Measurements from ENCODE around the gene HEATR5A. TPM values are rescaled to one million over a fixed set of nuclear protein-coding genes. Genes with fewer than 3 reads are reported as not detected.

Gene HEATR5A
- total and polyA plus RNA-seq, 2 of the 13 experiments (the other 11 are each of a cell fraction or from before 2014, with no cell fraction given) = 36.4 to 105 TPM

DNA sequence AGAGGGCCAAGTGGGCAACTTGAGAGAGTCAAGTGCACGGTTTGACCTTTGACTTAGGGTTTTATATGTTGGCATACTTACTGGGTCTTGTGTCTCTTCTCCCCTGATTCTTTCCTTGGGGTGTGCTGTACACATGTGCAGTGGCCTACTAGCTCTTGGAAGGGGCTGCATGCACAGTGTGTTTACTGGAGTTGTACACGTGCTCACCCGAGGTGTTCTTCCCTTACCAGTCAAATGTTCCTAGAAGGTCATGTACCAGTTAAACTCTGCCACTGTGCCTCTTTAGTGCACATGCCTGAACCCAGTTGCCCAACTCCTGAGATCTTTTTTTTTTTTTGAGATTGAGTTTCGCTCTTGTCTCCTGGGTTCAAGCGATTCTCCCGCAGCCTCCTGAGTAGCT is 46.2 kb upstream of the HEATR5A start:
- WGBS (ENCODE audit: low lambda C conversion rate) = 48% methylated on average over 6 of the region's 6 CpGs
- ATAC-seq = no peak; the same call in 1 of the 3 replicates
- ChIA-PET CTCF (ENCODE audit: low intra/inter-chr PET ratio, low total read pairs) (no interaction called here), POLR2A (interaction anchor here (1.8 kb wide), 1 partner anchor 9 kb away, joined by 6 read pairs; the partner anchor contains the start of gene DTD2)
- H3K27ac ChIP-seq (ENCODE audit: extremely low read length, insufficient read depth, low read length) = no peak overlapping the region
- H3K36me3 ChIP-seq (replicated peaks in 1 of 2; ENCODE audit: control insufficient read depth in 1 of 2, insufficient read depth in 2 of 2, low read length in 2 of 2) = no peaks in the 10 kb centered on the region
- H3K4me2 ChIP-seq (ENCODE audit: low read depth, low read length) = 0 out of 2 replicates have a peak overlapping the region, but pooled peaks have one; percentile 7
- intact Hi-C loops (cut with micrococcal nuclease; ENCODE audit: unreplicated experiment) = no loop called here
- in situ Hi-C loops (cut with HindIII; ENCODE audit: extremely low pct_ligation_motif_present, low pct_unique_long_range_greater_than_20kb) = no loop called here
- BruUV-seq (replicated peaks) = no TSS peak
- FAIRE-seq = no peak
- DNase-seq (ENCODE audit: low spot score) = no peak
- H3K9me3 ChIP-seq (ENCODE audit: low read length) = no peaks in the 10 kb centered on the region
- H3K79me2 ChIP-seq (ENCODE audit: insufficient read depth, low read length) = no peaks in the 10 kb centered on the region
- H3K4me3 ChIP-seq (replicated peaks in 1 of 3; ENCODE audit: insufficient read depth in 1 of 3, low read depth in 2 of 3, low read length in 3 of 3) = no peak overlapping the region
- no peaks in the 10 kb centered on the region for H4K20me1 ChIP-seq (ENCODE audit: insufficient read depth, low read length)
- 0 out of 5 replicates have a peak, but pooled peaks cover 0 to 2% of the 10 kb centered on the region in 2 experiments for H3K27me3 ChIP-seq (ENCODE audit: control insufficient read depth in 1 of 2, insufficient read depth in 2 of 2, low read length in 2 of 2)
- no peak overlapping the region for H3K9ac ChIP-seq (ENCODE audit: insufficient read depth, low read depth, low read length)
- no peak overlapping the region for H2AFZ ChIP-seq (ENCODE audit: low read length)
- H3K4me1 ChIP-seq (ENCODE audit: insufficient read depth, low read length) = peaks cover 9% of the 10 kb centered on the region
- TF ChIP-seq FOXK2 (IDR thresholded peaks at IDR 0.05) (no peak), BCL6 (CRISPR knock-in tag; IDR thresholded peaks at IDR 0.05) (peak; percentile 63; the same call in 1 of the 2 replicates), ZNF563 (CRISPR knock-in tag; IDR thresholded peaks at IDR 0.05) (0 out of 2 replicates have a peak, but pooled peaks have one; percentile 38), NFIB (CRISPR knock-in tag; IDR thresholded peaks at IDR 0.05; ENCODE audit: borderline replicate concordance) (0 out of 2 replicates have a peak, but pooled peaks have one; percentile 31), NFATC3 (CRISPR knock-in tag; IDR thresholded peaks at IDR 0.05) (no peak), SOX6 (IDR thresholded peaks at IDR 0.05) (no peak), SOX6 (CRISPR knock-in tag; IDR thresholded peaks at IDR 0.05) (0 out of 2 replicates have a peak, but pooled peaks have one; percentile 27), ZNF605 (CRISPR knock-in tag; IDR thresholded peaks at IDR 0.05) (0 out of 2 replicates have a peak, but pooled peaks have one; percentile 39), ETV5 (CRISPR knock-in tag; IDR thresholded peaks at IDR 0.05; ENCODE audit: borderline replicate concordance) (0 out of 2 replicates have a peak, but pooled peaks have one; percentile 19), ZMAT3 (CRISPR knock-in tag; conservative IDR thresholded peaks at IDR 0.05) (no peak), AFF4 (CRISPR knock-in tag; IDR thresholded peaks at IDR 0.05) (no peak)
- TF ChIP-seq, protein P1, sequence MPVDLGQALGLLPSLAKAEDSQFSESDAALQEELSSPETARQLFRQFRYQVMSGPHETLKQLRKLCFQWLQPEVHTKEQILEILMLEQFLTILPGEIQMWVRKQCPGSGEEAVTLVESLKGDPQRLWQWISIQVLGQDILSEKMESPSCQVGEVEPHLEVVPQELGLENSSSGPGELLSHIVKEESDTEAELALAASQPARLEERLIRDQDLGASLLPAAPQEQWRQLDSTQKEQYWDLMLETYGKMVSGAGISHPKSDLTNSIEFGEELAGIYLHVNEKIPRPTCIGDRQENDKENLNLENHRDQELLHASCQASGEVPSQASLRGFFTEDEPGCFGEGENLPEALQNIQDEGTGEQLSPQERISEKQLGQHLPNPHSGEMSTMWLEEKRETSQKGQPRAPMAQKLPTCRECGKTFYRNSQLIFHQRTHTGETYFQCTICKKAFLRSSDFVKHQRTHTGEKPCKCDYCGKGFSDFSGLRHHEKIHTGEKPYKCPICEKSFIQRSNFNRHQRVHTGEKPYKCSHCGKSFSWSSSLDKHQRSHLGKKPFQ (CRISPR knock-in tag; IDR thresholded peaks at IDR 0.05; ENCODE audit: insufficient replicate concordance) = no peak
- TF ChIP-seq, protein P2, sequence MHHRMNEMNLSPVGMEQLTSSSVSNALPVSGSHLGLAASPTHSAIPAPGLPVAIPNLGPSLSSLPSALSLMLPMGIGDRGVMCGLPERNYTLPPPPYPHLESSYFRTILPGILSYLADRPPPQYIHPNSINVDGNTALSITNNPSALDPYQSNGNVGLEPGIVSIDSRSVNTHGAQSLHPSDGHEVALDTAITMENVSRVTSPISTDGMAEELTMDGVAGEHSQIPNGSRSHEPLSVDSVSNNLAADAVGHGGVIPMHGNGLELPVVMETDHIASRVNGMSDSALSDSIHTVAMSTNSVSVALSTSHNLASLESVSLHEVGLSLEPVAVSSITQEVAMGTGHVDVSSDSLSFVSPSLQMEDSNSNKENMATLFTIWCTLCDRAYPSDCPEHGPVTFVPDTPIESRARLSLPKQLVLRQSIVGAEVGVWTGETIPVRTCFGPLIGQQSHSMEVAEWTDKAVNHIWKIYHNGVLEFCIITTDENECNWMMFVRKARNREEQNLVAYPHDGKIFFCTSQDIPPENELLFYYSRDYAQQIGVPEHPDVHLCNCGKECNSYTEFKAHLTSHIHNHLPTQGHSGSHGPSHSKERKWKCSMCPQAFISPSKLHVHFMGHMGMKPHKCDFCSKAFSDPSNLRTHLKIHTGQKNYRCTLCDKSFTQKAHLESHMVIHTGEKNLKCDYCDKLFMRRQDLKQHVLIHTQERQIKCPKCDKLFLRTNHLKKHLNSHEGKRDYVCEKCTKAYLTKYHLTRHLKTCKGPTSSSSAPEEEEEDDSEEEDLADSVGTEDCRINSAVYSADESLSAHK (CRISPR knock-in tag; IDR thresholded peaks at IDR 0.05; ENCODE audit: borderline replicate concordance) = no peak
- TF ChIP-seq, protein P3, sequence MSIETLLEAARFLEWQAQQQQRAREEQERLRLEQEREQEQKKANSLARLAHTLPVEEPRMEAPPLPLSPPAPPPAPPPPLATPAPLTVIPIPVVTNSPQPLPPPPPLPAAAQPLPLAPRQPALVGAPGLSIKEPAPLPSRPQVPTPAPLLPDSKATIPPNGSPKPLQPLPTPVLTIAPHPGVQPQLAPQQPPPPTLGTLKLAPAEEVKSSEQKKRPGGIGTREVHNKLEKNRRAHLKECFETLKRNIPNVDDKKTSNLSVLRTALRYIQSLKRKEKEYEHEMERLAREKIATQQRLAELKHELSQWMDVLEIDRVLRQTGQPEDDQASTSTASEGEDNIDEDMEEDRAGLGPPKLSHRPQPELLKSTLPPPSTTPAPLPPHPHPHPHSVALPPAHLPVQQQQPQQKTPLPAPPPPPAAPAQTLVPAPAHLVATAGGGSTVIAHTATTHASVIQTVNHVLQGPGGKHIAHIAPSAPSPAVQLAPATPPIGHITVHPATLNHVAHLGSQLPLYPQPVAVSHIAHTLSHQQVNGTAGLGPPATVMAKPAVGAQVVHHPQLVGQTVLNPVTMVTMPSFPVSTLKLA (IDR thresholded peaks at IDR 0.05) = peak; percentile 82
